ENCODE measurements around the gene IGLL1.
"Not testable (repeated sequence)": the region's sequence is repeated elsewhere in the genome, so short reads cannot be mapped to it uniquely, and the experiment has no call there.

The IGLL1 gene

GRCh38 chr22:23542391-23542790, 37.7 kb downstream of the IGLL1 start:
- DNase-seq = not testable (repeated sequence)

GRCh38 chr22:23541849-23542281, 38.2 kb downstream of the IGLL1 start:
- peak in 2 of 51 donors; percentile 8 to 30 for DNase-seq

GRCh38 chr22:23540837-23541236, 39.3 kb downstream of the IGLL1 start:
- not testable (repeated sequence) for DNase-seq

- DNase-seq = not testable (repeated sequence)
Observed at GRCh38 chr22:23539839-23540198, 40.3 kb downstream of the IGLL1 start.

- DNase-seq = peak in 46 of 51 donors; percentile 17 to 86 (median 60)
Observed at GRCh38 chr22:23539135-23539838, 40.8 kb downstream of the IGLL1 start.

- not testable (repeated sequence) for DNase-seq
Observed at GRCh38 chr22:23538696-23539030, 41.4 kb downstream of the IGLL1 start.

GRCh38 chr22:23537830-23538695, 42.0 kb downstream of the IGLL1 start:
- not testable (repeated sequence) for DNase-seq

GRCh38 chr22:23537416-23537815, 42.7 kb downstream of the IGLL1 start:
- DNase-seq = no peak

GRCh38 chr22:23536821-23537345, 43.2 kb downstream of the IGLL1 start:
- DNase-seq = no peak

- DNase-seq = not testable (repeated sequence)
Observed at GRCh38 chr22:23535790-23536661, 44.1 kb downstream of the IGLL1 start.

- DNase-seq = no peak
Observed at GRCh38 chr22:23534851-23535717, 45.0 kb downstream of the IGLL1 start.

GRCh38 chr22:23534201-23534850, 45.8 kb downstream of the IGLL1 start:
- no peak for DNase-seq

GRCh38 chr22:23533771-23534191, 46.3 kb downstream of the IGLL1 start:
- DNase-seq = no peak

- no peak for DNase-seq
Observed at GRCh38 chr22:23533328-23533762, 46.7 kb downstream of the IGLL1 start.

- DNase-seq = no peak
Observed at GRCh38 chr22:23532731-23533130, 47.4 kb downstream of the IGLL1 start.

GRCh38 chr22:23531966-23532705, 48.0 kb downstream of the IGLL1 start:
- no peak for DNase-seq

GRCh38 chr22:23531283-23531956, 48.7 kb downstream of the IGLL1 start:
- DNase-seq = no peak

GRCh38 chr22:23530766-23531282, 49.3 kb downstream of the IGLL1 start:
- DNase-seq = no peak
